Measurements from ENCODE around the gene DENND10.
"Not testable (repeated sequence)": the region's sequence is repeated elsewhere in the genome, so short reads cannot be mapped to it uniquely, and the experiment has no call there.

DENND10 gene

GRCh38 chr10:119133949-119134348 is 30.0 kb downstream of the DENND10 start:
- Histone ChIP-seq H3K9me3 (ENCODE audit: insufficient read depth, low read length) (no peaks in the 10 kb centered on the region), H3K79me2 (ENCODE audit: insufficient read depth, low read length) (no peaks in the 10 kb centered on the region), H3K9ac (ENCODE audit: low read length) (no peak overlapping the region), H3K4me2 (ENCODE audit: low read depth, low read length, poor library complexity, severe bottlenecking) (no peak overlapping the region), H3K27me3 (ENCODE audit: low read length) (no peaks in the 10 kb centered on the region), H4K20me1 (ENCODE audit: low read depth, low read length) (no peaks in the 10 kb centered on the region), H2AFZ (ENCODE audit: low read depth, low read length, severe bottlenecking) (no peak overlapping the region), H3K4me3 (ENCODE audit: insufficient read depth, low read length, poor library complexity, severe bottlenecking) (no peak overlapping the region), H3K27ac (ENCODE audit: low read depth, low read length) (no peak overlapping the region), H3K9me2 (replicated peaks; ENCODE audit: insufficient read depth, low read length) (no peaks in the 10 kb centered on the region), H3F3A (ENCODE audit: insufficient read depth) (peaks cover 5% of the 10 kb centered on the region; the same call in 1 of the 2 replicates), H3K36me3 (ENCODE audit: low read length) (no peaks in the 10 kb centered on the region)
- TF ChIP-seq EZH2phosphoT487 (conservative IDR thresholded peaks at IDR 0.05; ENCODE audit: low read length) (no peak), CTCF (IDR thresholded peaks at IDR 0.05; ENCODE audit: insufficient read depth, low read length, poor library complexity, severe bottlenecking) (no peak)

GRCh38 chr10:119135513-119135881 is 31.6 kb downstream of the DENND10 start:
- Histone ChIP-seq H3F3A (ENCODE audit: insufficient read depth) (peaks cover 5% of the 10 kb centered on the region; the same call in 1 of the 2 replicates), H3K9me2 (replicated peaks; ENCODE audit: insufficient read depth, low read length) (no peaks in the 10 kb centered on the region), H3K9ac (ENCODE audit: low read length) (no peak overlapping the region), H3K4me3 (ENCODE audit: insufficient read depth, low read length, poor library complexity, severe bottlenecking) (no peak overlapping the region), H3K79me2 (ENCODE audit: insufficient read depth, low read length) (no peaks in the 10 kb centered on the region), H4K20me1 (ENCODE audit: low read depth, low read length) (no peaks in the 10 kb centered on the region), H3K36me3 (ENCODE audit: low read length) (no peaks in the 10 kb centered on the region), H3K27me3 (ENCODE audit: low read length) (no peaks in the 10 kb centered on the region), H2AFZ (ENCODE audit: low read depth, low read length, severe bottlenecking) (no peak overlapping the region), H3K4me2 (ENCODE audit: low read depth, low read length, poor library complexity, severe bottlenecking) (no peak overlapping the region), H3K9me3 (ENCODE audit: insufficient read depth, low read length) (no peaks in the 10 kb centered on the region), H3K27ac (ENCODE audit: low read depth, low read length) (no peak overlapping the region)
- TF ChIP-seq CTCF (IDR thresholded peaks at IDR 0.05; ENCODE audit: insufficient read depth, low read length, poor library complexity, severe bottlenecking) (no peak), EZH2phosphoT487 (conservative IDR thresholded peaks at IDR 0.05; ENCODE audit: low read length) (no peak)

GRCh38 chr10:119136084-119136483 is 32.2 kb downstream of the DENND10 start:
- Histone ChIP-seq H2AFZ (ENCODE audit: low read depth, low read length, severe bottlenecking) (no peak overlapping the region), H3K79me2 (ENCODE audit: insufficient read depth, low read length) (no peaks in the 10 kb centered on the region), H3F3A (ENCODE audit: insufficient read depth) (peaks cover 5% of the 10 kb centered on the region; the same call in 1 of the 2 replicates), H3K9me3 (ENCODE audit: insufficient read depth, low read length) (no peaks in the 10 kb centered on the region), H4K20me1 (ENCODE audit: low read depth, low read length) (no peaks in the 10 kb centered on the region), H3K9me2 (replicated peaks; ENCODE audit: insufficient read depth, low read length) (no peaks in the 10 kb centered on the region), H3K27ac (ENCODE audit: low read depth, low read length) (peak overlapping the region; percentile 7; the same call in 1 of the 2 replicates), H3K27me3 (ENCODE audit: low read length) (no peaks in the 10 kb centered on the region), H3K9ac (ENCODE audit: low read length) (no peak overlapping the region), H3K36me3 (ENCODE audit: low read length) (no peaks in the 10 kb centered on the region), H3K4me3 (ENCODE audit: insufficient read depth, low read length, poor library complexity, severe bottlenecking) (no peak overlapping the region), H3K4me2 (ENCODE audit: low read depth, low read length, poor library complexity, severe bottlenecking) (peak overlapping the region; percentile 12)
- TF ChIP-seq CTCF (IDR thresholded peaks at IDR 0.05; ENCODE audit: insufficient read depth, low read length, poor library complexity, severe bottlenecking) (no peak), EZH2phosphoT487 (conservative IDR thresholded peaks at IDR 0.05; ENCODE audit: low read length) (no peak)

- not testable (repeated sequence) for H3K4me3 ChIP-seq (ENCODE audit: insufficient read depth, low read length, poor library complexity, severe bottlenecking); H4K20me1 ChIP-seq (ENCODE audit: low read depth, low read length); H3K27me3 ChIP-seq (ENCODE audit: low read length); H2AFZ ChIP-seq (ENCODE audit: low read depth, low read length, severe bottlenecking); H3K9ac ChIP-seq (ENCODE audit: low read length); H3K4me2 ChIP-seq (ENCODE audit: low read depth, low read length, poor library complexity, severe bottlenecking); H3F3A ChIP-seq (ENCODE audit: insufficient read depth); H3K79me2 ChIP-seq (ENCODE audit: insufficient read depth, low read length); H3K36me3 ChIP-seq (ENCODE audit: low read length); H3K9me3 ChIP-seq (ENCODE audit: insufficient read depth, low read length); H3K9me2 ChIP-seq (replicated peaks; ENCODE audit: insufficient read depth, low read length); H3K27ac ChIP-seq (ENCODE audit: low read depth, low read length)
These were observed 34.0 kb downstream of the DENND10 start for GRCh38 chr10:119137878-119138277.
